Stomach (tissue), 9 donors: ENCODE measurements around the gene ACTA1. TPM values are rescaled to one million over a fixed set of nuclear protein-coding genes. Genes with fewer than 3 reads are reported as not detected.
A peak's percentile ranks its signal among the peaks of the same experiment; 100 is the strongest.

Experiments
- DNase-seq, 2 donors: peaks; one replicate each; pipeline versions ENCODE4 v3.0.0 to v3.0.0-alpha.2; 2013 to 2019
- H3K27ac ChIP-seq, 5 donors: fragments of 200-600 bp in 4 of 5; sonication (generic) in 4 of 5; one replicate each; pipeline ENCODE4 v1.5.1; 2013 to 2019; ENCODE audit warnings: mild to moderate bottlenecking in 1 of 5, moderate library complexity in 1 of 5
- H3K27me3 ChIP-seq, 3 donors: fragments of 200-600 bp; sonication (generic); one replicate each; pipeline ENCODE4 v1.5.1; 2017 to 2019; ENCODE audit warnings: mixed run types in 1 of 3
- H3K36me3 ChIP-seq, 4 donors: fragments of 200-600 bp; sonication (generic); 1 replicate in 3 of 4; 2 replicates in 1 of 4; pipeline ENCODE4 v1.5.1; 2016 to 2019
- H3K4me1 ChIP-seq, 4 donors: fragments of 200-600 bp; sonication (generic); one replicate each; pipeline ENCODE4 v1.5.1; 2016 to 2019
- H3K4me3 ChIP-seq, 4 donors: fragments of 200-600 bp; sonication (generic) in 3 of 4; one replicate each; pipeline ENCODE4 v1.5.1; 2016 to 2019; ENCODE audit warnings: mild to moderate bottlenecking in 1 of 4
- H3K9me3 ChIP-seq, 4 donors: fragments of 200-600 bp; sonication (generic); one replicate each; pipeline ENCODE4 v1.5.1; 2016 to 2019
- EP300 ChIP-seq: sonication (generic); formaldehyde crosslinking; IDR thresholded peaks from one replicate; pipeline ENCODE4 v1.6.1; 2017; ENCODE audit warnings: antibody characterized with exemption
- POLR2A ChIP-seq, 4 donors: fragments of 450-650 bp; IDR thresholded peaks; one replicate each; pipeline ENCODE4 v1.6.1; 2016; ENCODE audit warnings: antibody characterized with exemption in 4 of 4, control low read depth in 2 of 4, mild to moderate bottlenecking in 1 of 4, moderate library complexity in 1 of 4
- POLR2AphosphoS5 ChIP-seq, 3 donors: sonication (generic); formaldehyde crosslinking; IDR thresholded peaks; one replicate each; pipeline ENCODE4 v1.6.1; 2016; ENCODE audit warnings: antibody characterized with exemption in 3 of 3
- WGBS, 5 donors: extraction: QIAGEN DNeasy Blood & Tissue Kit in 3 of 5; methylation state at CpG; one replicate each; pipeline versions ENCODE4 v1.1.5 to v1.1.7; 2013 to 2018; 5-methylcytosine and 5-hydroxymethylcytosine counted together
- intact Hi-C: fragments of 100-400 bp; cut with DNase I; formaldehyde crosslinking; loops from one replicate; pipeline ENCODE4 v1.15.1; 2023; ENCODE audit warnings: low total_unique reads
- polyA plus RNA-seq, 3 donors: library from polyadenylated mRNA; stranded (reverse); fragments of 200-250 nt; gene quantifications; one replicate each; pipeline ENCODE4 v1.2.3, GENCODE V29; 2013
- total RNA-seq, 5 donors: library from RNA; depleted of rRNA; stranded (reverse); fragments of >200 nt; gene quantifications; one replicate each; pipeline versions ENCODE4 v1.1.0 to v1.2.3, GENCODE V29; 2014 to 2016
- TF ChIP-seq, protein P1 (sequence below), 7 experiments: fragments of 450-650 bp in 4 of 7; fragments of 200-600 bp in 3 of 7; sonication (generic) in 3 of 7; IDR thresholded peaks; one replicate each; pipeline ENCODE4 v1.5.1; 2016 to 2019; ENCODE audit warnings: antibody characterized with exemption in 7 of 7, control low read depth in 2 of 7, mild to moderate bottlenecking in 1 of 7
- donor health status: healthy with polysubstance abuse.
- donor health status: Bipolar disorder and iron deficiency.
- donor health status: healthy.

ACTA1 gene
- total and polyA plus RNA-seq, 8 donors, result 0.37 to 43.8 (median 2.4) TPM; not detected in 3

DNA sequence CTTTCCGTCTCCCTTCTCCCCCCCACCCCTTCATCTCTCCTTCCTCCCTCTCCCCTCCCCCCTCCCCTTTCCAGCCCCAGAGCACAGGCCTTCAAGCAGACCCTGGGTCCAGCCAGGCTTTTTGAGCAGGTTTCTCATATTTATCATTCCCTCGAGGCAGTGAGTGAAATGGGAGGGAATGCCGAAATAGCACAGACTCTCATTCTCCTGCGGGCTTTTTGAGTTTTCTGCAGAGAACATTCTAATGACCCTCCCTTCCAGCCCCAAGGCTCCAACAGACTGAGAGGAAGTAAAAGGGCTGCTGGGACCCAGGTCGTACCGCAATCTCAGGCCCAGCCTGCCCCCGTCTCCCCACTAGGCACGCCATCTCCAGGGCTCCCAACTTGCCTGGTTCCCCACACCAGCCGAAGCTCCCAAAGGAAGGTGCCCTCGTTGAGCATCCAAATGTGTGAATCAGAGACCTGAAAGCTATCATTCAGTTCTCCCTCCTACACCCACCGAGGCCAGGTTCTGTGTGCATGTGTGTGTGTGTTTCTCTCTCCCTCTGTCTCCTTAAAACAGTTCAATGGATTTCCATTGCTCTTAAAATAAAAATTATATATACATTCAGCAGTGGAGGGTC, 22.3 kb downstream of the ACTA1 start:
- no peak overlapping the region for H3K4me3 ChIP-seq
- peaks cover 0 to 69% (median 33%) of the 10 kb centered on the region in 3 donors for H3K27me3 ChIP-seq
- H3K27ac ChIP-seq, result peak overlapping the region in 2 of 5 donors; percentile 55 to 67
- H3K9me3 ChIP-seq, result no peaks in the 10 kb centered on the region
- intact Hi-C loops, result no loop called here
- TF ChIP-seq POLR2AphosphoS5 (IDR thresholded peaks at IDR 0.05), result no peak
- TF ChIP-seq POLR2A (IDR thresholded peaks at IDR 0.05), result no peak
- TF ChIP-seq EP300, result no peak
- 48 to 71% (median 57%) methylated on average over 8 to 11 of the region's 11 CpGs for WGBS, 5 donors
- no peaks in the 10 kb centered on the region for H3K36me3 ChIP-seq
- H3K4me1 ChIP-seq, result peaks cover 28 to 53% (median 40%) of the 10 kb centered on the region in 4 donors
- DNase-seq, result no peak

DNA sequence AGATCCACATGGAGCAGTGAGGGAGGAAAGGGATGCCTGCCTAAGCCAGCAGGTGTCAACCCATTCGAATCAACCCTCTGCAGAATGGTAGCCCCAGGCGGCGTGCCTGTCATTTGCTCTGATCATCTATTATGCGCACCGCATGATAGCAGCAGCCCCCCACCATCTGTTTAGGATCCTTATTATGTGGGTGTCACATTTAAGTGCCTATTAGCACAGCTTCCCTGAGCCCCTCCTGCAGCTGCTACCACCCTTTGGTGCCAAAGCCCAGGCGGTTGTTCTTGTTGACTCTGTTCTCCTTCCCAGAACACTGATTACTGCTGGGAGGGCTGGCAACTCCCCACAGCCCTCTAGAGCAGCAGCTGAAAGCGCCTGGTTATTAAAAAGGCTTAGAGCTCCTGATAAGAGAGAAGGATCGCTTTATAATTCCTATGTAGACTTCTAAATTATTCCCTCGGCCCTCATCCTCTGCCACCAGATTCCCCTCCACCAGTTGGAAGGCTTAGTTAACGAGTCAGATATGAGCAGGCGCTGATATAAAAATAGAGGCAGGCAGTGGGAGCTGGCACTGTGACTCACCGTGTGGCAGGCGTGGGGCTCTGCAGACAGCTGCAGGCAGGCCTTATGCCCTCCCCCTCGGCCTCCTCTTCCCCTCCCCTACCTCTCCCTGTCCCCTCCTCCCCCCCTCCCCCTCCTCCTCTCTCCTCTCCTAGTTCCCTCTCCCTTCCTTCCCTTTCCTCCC, 23.0 kb downstream of the ACTA1 start:
- WGBS, 5 donors, result 10 to 17% (median 15%) methylated on average over 14 of the region's 14 CpGs
- H3K4me3 ChIP-seq, result peak overlapping the region in 1 of 4 donors; percentile 9

DNA sequence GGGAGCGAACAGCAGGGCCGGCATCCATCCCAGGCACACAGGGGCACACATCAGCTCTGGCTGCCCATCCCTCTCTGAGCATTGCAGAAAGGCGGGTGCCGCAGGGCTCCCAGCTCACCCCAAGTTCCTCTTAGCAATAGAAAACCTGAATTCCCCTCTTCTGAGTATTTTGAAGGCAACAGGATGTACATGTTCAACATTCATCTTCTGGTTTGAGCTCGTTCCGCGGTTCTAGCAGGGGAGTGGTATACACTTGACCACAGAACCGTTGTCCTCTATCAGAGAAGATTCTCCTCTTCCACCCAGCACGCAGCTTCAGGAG, 23.6 kb downstream of the ACTA1 start:
- Histone ChIP-seq H3K27me3 (peaks cover 0 to 81% (median 33%) of the 10 kb centered on the region in 3 donors), H3K27ac (peak overlapping the region in 1 of 5 donors; percentile 67), H3K9me3 (no peaks in the 10 kb centered on the region), H3K4me1 (peaks cover 28 to 54% (median 40%) of the 10 kb centered on the region in 4 donors), H3K36me3 (no peaks in the 10 kb centered on the region), H3K4me3 (no peak overlapping the region)
- TF ChIP-seq POLR2AphosphoS5 (IDR thresholded peaks at IDR 0.05), result no peak
- TF ChIP-seq POLR2A (IDR thresholded peaks at IDR 0.05), result no peak
- no peak for TF ChIP-seq EP300
- WGBS, 5 donors, result 27 to 56% (median 44%) methylated on average over 9 of the region's 9 CpGs
- DNase-seq, result no peak
- intact Hi-C loops, result no loop called here

More for the DNA sequence above, 23.0 kb downstream of the ACTA1 start:
- DNase-seq, result peak; percentile 71 to 83
- Histone ChIP-seq H3K27me3 (peaks cover 0 to 76% (median 33%) of the 10 kb centered on the region in 3 donors), H3K36me3 (no peaks in the 10 kb centered on the region), H3K9me3 (no peaks in the 10 kb centered on the region), H3K27ac (peak overlapping the region in 4 of 5 donors; percentile 30 to 67 (median 60)), H3K4me1 (peaks cover 28 to 54% (median 40%) of the 10 kb centered on the region in 4 donors)
- intact Hi-C loops, result no loop called here
- no peak for TF ChIP-seq POLR2AphosphoS5 (IDR thresholded peaks at IDR 0.05)
- TF ChIP-seq, protein P1, sequence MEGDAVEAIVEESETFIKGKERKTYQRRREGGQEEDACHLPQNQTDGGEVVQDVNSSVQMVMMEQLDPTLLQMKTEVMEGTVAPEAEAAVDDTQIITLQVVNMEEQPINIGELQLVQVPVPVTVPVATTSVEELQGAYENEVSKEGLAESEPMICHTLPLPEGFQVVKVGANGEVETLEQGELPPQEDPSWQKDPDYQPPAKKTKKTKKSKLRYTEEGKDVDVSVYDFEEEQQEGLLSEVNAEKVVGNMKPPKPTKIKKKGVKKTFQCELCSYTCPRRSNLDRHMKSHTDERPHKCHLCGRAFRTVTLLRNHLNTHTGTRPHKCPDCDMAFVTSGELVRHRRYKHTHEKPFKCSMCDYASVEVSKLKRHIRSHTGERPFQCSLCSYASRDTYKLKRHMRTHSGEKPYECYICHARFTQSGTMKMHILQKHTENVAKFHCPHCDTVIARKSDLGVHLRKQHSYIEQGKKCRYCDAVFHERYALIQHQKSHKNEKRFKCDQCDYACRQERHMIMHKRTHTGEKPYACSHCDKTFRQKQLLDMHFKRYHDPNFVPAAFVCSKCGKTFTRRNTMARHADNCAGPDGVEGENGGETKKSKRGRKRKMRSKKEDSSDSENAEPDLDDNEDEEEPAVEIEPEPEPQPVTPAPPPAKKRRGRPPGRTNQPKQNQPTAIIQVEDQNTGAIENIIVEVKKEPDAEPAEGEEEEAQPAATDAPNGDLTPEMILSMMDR (IDR thresholded peaks at IDR 0.05), result peak in 1 of 7 experiments; percentile 14

DNA sequence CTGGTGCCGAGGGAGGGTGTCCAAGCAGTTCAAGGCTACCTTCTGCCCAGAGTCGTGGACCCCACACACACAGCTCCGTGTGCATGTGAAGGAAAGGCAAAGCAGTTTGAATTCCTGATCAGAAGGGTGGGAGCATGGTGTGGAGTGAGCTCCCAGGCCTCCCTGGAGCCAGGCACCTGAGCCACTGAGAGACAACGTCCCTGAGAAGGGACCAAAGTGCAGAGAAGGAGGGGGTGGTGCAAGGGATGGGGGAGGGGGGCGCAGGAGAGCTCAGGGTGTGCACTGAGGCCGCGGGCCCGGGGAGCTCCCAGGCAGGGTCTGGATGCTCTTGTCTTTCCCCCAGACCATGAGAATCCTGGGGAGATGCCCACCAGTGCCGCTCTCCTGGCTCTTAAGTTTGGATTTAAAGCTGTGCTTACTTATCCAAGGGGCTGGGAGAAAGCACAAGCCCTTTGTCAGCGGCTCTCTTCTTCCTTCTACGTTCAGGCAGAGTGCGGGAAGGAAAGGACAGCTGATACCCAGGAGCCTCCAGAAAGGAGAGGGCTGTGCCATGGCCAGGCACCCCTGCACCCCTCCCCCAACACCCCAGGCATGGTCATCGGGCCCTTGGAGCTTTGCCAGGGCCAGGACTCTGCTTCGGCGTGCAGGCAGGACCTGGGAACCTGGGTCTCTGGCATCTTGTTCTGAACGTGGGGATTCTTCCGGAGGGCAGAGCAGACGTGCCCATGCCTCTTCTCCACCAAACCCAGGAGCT, 24.1 kb downstream of the ACTA1 start:
- no peaks in the 10 kb centered on the region for H3K36me3 ChIP-seq
- H3K27me3 ChIP-seq, result peaks cover 0 to 87% (median 33%) of the 10 kb centered on the region in 3 donors
- TF ChIP-seq, protein P1 (IDR thresholded peaks at IDR 0.05), result no peak
- no peak for TF ChIP-seq EP300
- H3K4me3 ChIP-seq, result no peak overlapping the region
- intact Hi-C loops, result no loop called here
- no peak overlapping the region for H3K27ac ChIP-seq
- 25 to 38% (median 36%) methylated on average over 14 to 18 of the region's 18 CpGs for WGBS, 5 donors
- peak in 1 of 2 donors; percentile 12 for DNase-seq
- no peaks in the 10 kb centered on the region for H3K9me3 ChIP-seq
- peaks cover 28 to 54% (median 40%) of the 10 kb centered on the region in 4 donors for H3K4me1 ChIP-seq

DNA sequence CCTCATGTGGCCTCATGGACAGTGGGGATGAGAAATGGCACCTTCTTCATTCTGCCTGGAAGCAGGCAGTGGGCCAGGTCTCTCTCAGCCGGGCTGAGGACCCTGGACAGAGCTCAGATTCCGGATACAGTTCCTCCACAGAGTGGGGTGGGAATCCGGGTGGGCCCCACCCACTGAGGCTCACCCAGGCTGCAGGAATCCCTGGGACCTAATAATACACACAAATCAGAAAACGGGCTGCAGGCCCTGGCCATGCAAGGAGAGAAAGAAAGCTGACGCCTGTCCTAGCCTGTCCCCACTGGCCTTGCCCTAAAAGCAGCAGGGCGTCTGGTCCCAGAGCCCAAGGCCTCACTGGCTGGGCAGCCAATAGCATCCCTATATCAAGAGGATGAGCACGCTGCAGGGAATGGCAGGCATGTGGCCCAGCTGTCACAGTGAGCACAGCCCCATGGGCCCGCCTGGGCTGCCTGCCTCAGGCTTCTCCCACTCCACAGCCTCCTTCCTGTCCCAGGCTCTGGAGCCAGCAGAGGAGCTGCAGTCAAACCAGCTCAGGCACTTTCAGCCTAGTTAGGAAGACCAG, 25.3 kb downstream of the ACTA1 start:
- TF ChIP-seq POLR2AphosphoS5 (IDR thresholded peaks at IDR 0.05), result no peak
- TF ChIP-seq EP300, result no peak
- TF ChIP-seq POLR2A (IDR thresholded peaks at IDR 0.05), result no peak
- TF ChIP-seq, protein P1 (IDR thresholded peaks at IDR 0.05), result no peak
- 45 to 79% (median 62%) methylated on average over 6 to 8 of the region's 8 CpGs for WGBS, 5 donors
- Histone ChIP-seq H3K9me3 (no peaks in the 10 kb centered on the region), H3K4me3 (no peak overlapping the region), H3K36me3 (no peaks in the 10 kb centered on the region), H3K27ac (no peak overlapping the region), H3K4me1 (peaks cover 28 to 54% (median 40%) of the 10 kb centered on the region in 4 donors), H3K27me3 (peaks cover 0 to 95% (median 33%) of the 10 kb centered on the region in 3 donors)
- peak in 1 of 2 donors; percentile 49 for DNase-seq
- intact Hi-C loops, result no loop called here
